Liver (tissue), 3 donors: ENCODE data around the gene HHAT.

Experiments
- EGR1 ChIP-seq, 2 donors: IDR thresholded peaks; 2 replicates each; pipeline ENCODE4 v1.6.1; 2016 to 2018; ENCODE audit warnings: antibody characterized with exemption in 2 of 2, low read depth in 2 of 2
- HNF4A ChIP-seq, 2 donors: conservative IDR thresholded peaks; 2 replicates each; pipeline ENCODE4 v1.6.1; 2016; ENCODE audit warnings: antibody characterized with exemption in 2 of 2, mild to moderate bottlenecking in 2 of 2
- NR2F2 ChIP-seq: IDR thresholded peaks from 2 replicates; pipeline ENCODE4 v1.6.1; 2016; ENCODE audit warnings: antibody characterized with exemption
- RAD21 ChIP-seq, 2 donors: IDR thresholded peaks; 2 replicates each; pipeline ENCODE4 v1.6.1; 2016; ENCODE audit warnings: antibody characterized with exemption in 2 of 2, mild to moderate bottlenecking in 2 of 2
- RXRA ChIP-seq, 2 donors: IDR thresholded peaks; 2 replicates each; pipeline ENCODE4 v1.6.1; 2017 to 2018; ENCODE audit warnings: antibody characterized with exemption in 2 of 2, mild to moderate bottlenecking in 1 of 2
- SP1 ChIP-seq: IDR thresholded peaks from 2 replicates; pipeline ENCODE4 v1.6.1; 2018; ENCODE audit warnings: antibody characterized with exemption, mild to moderate bottlenecking
- TAF1 ChIP-seq: conservative IDR thresholded peaks from 2 replicates; pipeline ENCODE4 v1.6.1; 2016; ENCODE audit warnings: antibody characterized with exemption, mild to moderate bottlenecking
- YY1 ChIP-seq: IDR thresholded peaks from 2 replicates; pipeline ENCODE4 v1.6.1; 2016; ENCODE audit warnings: antibody characterized with exemption, mild to moderate bottlenecking
- TF ChIP-seq, protein P1 (sequence below): fragments of 150-350 bp; IDR thresholded peaks from 2 replicates; pipeline ENCODE4 v1.5.1; 2017; ENCODE audit warnings: improper control_type of control experiment, low read depth, low read length; ENCODE audit not compliant: missing input control
- TF ChIP-seq, protein P2 (sequence below): IDR thresholded peaks from 2 replicates; pipeline ENCODE4 v1.6.1; 2016; ENCODE audit warnings: antibody characterized with exemption
- TF ChIP-seq, protein P3 (sequence below): IDR thresholded peaks from 2 replicates; pipeline ENCODE4 v1.6.1; 2016; ENCODE audit warnings: antibody characterized with exemption, mild to moderate bottlenecking
- TF ChIP-seq, protein P4 (sequence below): IDR thresholded peaks from 2 replicates; pipeline ENCODE4 v1.6.1; 2016; ENCODE audit warnings: antibody characterized with exemption
- TF ChIP-seq, protein P5 (sequence below): IDR thresholded peaks from 2 replicates; pipeline ENCODE4 v1.6.1; 2016; ENCODE audit warnings: antibody characterized with exemption
- donor health status: healthy.
- donor health status: healthy.

DNA sequence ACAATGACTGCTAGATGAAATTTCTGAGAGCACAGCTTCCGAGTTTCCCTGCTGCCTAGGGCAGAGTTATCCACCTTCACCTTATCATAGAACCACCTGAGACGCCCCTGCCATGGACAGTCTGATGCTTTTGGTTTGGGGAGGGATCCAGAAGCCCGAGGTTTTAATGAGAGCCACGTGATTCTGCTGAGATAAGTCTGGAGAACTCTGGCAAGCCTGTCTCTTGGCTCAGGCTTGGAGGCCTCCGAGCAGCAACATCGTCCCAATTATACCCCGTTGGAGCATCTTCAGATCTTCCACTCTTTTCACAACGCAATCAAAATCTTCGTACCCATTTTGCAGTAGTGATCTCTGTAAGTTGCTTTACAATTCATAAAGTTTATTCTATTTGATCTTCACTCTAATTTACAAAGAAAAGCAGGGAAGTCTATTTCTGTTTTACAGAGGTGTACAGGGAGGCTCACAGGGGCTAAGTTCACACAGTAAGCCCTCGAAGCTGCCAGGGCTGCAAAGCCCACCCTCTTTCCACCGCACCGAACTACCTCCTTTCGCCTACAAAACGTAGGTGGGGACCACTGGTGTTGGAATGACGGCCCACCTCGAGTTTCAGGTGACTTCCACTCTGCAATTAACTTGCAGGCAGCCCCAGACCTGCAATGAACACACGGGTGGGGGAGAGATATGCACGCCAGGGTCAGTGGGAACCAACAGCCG, 513 bp upstream of the HHAT start:
- TF ChIP-seq, protein P1, sequence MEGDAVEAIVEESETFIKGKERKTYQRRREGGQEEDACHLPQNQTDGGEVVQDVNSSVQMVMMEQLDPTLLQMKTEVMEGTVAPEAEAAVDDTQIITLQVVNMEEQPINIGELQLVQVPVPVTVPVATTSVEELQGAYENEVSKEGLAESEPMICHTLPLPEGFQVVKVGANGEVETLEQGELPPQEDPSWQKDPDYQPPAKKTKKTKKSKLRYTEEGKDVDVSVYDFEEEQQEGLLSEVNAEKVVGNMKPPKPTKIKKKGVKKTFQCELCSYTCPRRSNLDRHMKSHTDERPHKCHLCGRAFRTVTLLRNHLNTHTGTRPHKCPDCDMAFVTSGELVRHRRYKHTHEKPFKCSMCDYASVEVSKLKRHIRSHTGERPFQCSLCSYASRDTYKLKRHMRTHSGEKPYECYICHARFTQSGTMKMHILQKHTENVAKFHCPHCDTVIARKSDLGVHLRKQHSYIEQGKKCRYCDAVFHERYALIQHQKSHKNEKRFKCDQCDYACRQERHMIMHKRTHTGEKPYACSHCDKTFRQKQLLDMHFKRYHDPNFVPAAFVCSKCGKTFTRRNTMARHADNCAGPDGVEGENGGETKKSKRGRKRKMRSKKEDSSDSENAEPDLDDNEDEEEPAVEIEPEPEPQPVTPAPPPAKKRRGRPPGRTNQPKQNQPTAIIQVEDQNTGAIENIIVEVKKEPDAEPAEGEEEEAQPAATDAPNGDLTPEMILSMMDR: no peak
- TF ChIP-seq EGR1 (IDR thresholded peaks at IDR 0.05; ENCODE audit: low read depth in 2 of 2) (no peak), TAF1 (no peak), RXRA (IDR thresholded peaks at IDR 0.05) (no peak), SP1 (no peak), YY1 (no peak), RAD21 (IDR thresholded peaks at IDR 0.05) (no peak), HNF4A (conservative IDR thresholded peaks at IDR 0.05) (no peak), NR2F2 (no peak)
- TF ChIP-seq, protein P2, sequence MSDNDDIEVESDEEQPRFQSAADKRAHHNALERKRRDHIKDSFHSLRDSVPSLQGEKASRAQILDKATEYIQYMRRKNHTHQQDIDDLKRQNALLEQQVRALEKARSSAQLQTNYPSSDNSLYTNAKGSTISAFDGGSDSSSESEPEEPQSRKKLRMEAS: no peak
- TF ChIP-seq, protein P3, sequence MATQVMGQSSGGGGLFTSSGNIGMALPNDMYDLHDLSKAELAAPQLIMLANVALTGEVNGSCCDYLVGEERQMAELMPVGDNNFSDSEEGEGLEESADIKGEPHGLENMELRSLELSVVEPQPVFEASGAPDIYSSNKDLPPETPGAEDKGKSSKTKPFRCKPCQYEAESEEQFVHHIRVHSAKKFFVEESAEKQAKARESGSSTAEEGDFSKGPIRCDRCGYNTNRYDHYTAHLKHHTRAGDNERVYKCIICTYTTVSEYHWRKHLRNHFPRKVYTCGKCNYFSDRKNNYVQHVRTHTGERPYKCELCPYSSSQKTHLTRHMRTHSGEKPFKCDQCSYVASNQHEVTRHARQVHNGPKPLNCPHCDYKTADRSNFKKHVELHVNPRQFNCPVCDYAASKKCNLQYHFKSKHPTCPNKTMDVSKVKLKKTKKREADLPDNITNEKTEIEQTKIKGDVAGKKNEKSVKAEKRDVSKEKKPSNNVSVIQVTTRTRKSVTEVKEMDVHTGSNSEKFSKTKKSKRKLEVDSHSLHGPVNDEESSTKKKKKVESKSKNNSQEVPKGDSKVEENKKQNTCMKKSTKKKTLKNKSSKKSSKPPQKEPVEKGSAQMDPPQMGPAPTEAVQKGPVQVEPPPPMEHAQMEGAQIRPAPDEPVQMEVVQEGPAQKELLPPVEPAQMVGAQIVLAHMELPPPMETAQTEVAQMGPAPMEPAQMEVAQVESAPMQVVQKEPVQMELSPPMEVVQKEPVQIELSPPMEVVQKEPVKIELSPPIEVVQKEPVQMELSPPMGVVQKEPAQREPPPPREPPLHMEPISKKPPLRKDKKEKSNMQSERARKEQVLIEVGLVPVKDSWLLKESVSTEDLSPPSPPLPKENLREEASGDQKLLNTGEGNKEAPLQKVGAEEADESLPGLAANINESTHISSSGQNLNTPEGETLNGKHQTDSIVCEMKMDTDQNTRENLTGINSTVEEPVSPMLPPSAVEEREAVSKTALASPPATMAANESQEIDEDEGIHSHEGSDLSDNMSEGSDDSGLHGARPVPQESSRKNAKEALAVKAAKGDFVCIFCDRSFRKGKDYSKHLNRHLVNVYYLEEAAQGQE: no peak
- TF ChIP-seq, protein P4, sequence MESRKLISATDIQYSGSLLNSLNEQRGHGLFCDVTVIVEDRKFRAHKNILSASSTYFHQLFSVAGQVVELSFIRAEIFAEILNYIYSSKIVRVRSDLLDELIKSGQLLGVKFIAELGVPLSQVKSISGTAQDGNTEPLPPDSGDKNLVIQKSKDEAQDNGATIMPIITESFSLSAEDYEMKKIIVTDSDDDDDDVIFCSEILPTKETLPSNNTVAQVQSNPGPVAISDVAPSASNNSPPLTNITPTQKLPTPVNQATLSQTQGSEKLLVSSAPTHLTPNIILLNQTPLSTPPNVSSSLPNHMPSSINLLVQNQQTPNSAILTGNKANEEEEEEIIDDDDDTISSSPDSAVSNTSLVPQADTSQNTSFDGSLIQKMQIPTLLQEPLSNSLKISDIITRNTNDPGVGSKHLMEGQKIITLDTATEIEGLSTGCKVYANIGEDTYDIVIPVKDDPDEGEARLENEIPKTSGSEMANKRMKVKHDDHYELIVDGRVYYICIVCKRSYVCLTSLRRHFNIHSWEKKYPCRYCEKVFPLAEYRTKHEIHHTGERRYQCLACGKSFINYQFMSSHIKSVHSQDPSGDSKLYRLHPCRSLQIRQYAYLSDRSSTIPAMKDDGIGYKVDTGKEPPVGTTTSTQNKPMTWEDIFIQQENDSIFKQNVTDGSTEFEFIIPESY: no peak
- TF ChIP-seq, protein P5, sequence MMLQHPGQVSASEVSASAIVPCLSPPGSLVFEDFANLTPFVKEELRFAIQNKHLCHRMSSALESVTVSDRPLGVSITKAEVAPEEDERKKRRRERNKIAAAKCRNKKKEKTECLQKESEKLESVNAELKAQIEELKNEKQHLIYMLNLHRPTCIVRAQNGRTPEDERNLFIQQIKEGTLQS: no peak
